SU-DHL-6 (cell line): Measurements from ENCODE around the gene MTERF4.

Source experiments
- EZH2phosphoT487 ChIP-seq: fragments of 200-600 bp; sonication (generic), shearing (Covaris generic); conservative IDR thresholded peaks from 2 replicates; pipeline ENCODE4 v1.6.1; 2018; ENCODE audit warnings: mild to moderate bottlenecking, antibody characterized with exemption, low read length, moderate library complexity, mixed read lengths
- TF ChIP-seq, protein P1 (sequence below): fragments of 200-600 bp; sonication (generic); IDR thresholded peaks from one replicate; pipeline ENCODE4 v1.5.1; 2017; ENCODE audit warnings: antibody characterized with exemption, mild to moderate bottlenecking, low read length, moderate library complexity; ENCODE audit not compliant: insufficient read depth, poor library complexity, severe bottlenecking

DNA sequence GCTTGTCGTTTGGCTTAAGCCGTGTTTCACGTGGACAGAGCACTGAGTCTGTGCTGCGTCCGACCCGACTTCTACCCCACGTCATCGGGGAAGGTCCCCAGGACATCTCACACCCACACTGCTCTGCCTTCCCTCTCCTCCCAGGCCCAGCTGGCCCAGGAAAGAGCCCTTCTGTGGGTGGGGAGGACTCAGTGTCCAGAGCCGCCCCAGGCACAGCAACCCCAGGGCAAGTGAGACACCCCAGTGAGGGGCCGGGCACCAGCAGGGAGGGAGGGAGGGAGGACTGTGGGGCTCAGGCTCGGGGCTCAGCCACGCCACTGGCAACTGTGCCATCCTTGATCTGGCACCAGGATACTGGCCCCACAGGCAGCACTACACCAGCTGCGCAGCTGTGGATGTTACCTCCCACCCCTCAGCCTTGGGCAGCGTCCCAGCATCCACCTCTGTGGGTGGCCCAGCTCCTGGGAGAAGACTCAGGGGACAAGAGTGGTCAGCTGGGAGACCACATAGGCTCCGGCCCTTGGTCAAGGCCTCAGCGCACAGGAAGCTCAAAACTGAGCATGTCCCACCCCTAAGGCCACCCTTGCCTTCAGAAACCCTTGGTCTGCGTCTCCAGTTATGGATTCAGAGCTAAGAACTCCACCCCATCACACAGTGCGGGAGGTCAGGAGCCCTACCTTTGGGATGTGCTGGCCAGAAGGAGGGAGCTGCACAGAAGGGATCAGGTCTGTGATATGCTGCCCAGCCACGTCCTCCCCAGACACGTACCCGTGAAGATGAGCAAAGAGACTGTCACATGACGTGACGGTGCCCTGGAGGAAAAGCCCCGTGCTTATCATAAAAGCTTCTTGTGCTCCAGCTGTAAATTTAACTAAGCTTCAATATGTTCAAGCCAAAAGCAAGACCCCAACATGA lies 35.4 kb upstream of the MTERF4 start:
- TF ChIP-seq, protein P1, sequence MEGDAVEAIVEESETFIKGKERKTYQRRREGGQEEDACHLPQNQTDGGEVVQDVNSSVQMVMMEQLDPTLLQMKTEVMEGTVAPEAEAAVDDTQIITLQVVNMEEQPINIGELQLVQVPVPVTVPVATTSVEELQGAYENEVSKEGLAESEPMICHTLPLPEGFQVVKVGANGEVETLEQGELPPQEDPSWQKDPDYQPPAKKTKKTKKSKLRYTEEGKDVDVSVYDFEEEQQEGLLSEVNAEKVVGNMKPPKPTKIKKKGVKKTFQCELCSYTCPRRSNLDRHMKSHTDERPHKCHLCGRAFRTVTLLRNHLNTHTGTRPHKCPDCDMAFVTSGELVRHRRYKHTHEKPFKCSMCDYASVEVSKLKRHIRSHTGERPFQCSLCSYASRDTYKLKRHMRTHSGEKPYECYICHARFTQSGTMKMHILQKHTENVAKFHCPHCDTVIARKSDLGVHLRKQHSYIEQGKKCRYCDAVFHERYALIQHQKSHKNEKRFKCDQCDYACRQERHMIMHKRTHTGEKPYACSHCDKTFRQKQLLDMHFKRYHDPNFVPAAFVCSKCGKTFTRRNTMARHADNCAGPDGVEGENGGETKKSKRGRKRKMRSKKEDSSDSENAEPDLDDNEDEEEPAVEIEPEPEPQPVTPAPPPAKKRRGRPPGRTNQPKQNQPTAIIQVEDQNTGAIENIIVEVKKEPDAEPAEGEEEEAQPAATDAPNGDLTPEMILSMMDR = no peak
- TF ChIP-seq EZH2phosphoT487 = no peak
